Activated CD8-positive, alpha-beta T cell treated with anti-CD3 and anti-CD28 coated beads for 36 hours (primary cell): ENCODE measurements around the gene RANBP10. TPM values are rescaled to one million over a fixed set of nuclear protein-coding genes. Genes with fewer than 3 reads are reported as not detected.
A peak's percentile ranks its signal among the peaks of the same experiment; 100 is the strongest.

Experiments used
- ATAC-seq: fragments of 200-7000 bp; cut with Tn5 transposase; one replicate; pipeline ENCODE4 v1.10.0; 2021; ENCODE audit warnings: mild to moderate bottlenecking, moderate library complexity
- CTCF ChIA-PET: fragments of 350-600 bp; sonication (Branson Sonifier 250); formaldehyde crosslinking; loops from one replicate; lab custom pipeline; 2021; ENCODE audit warnings: antibody characterized with exemption; lab: Charles Lee
- POLR2A ChIA-PET: fragments of 350-600 bp; sonication (Branson Sonifier 250); formaldehyde crosslinking; loops from one replicate; lab custom pipeline; 2021; ENCODE audit warnings: antibody characterized with exemption; lab: Charles Lee
- DNase-seq: peaks from one replicate; pipeline ENCODE4 v3.0.0-alpha.2; 2020
- H3K27ac Mint-ChIP-seq: one replicate; pipeline ENCODE4 v1.8.0; 2021; ENCODE audit warnings: mild to moderate bottlenecking, mixed read lengths
- H3K27me3 Mint-ChIP-seq: one replicate; pipeline ENCODE4 v1.8.0; 2021; ENCODE audit warnings: mixed read lengths
- H3K36me3 Mint-ChIP-seq: one replicate; pipeline ENCODE4 v1.8.0; 2021; ENCODE audit warnings: low read depth, mixed read lengths
- H3K4me1 Mint-ChIP-seq: one replicate; pipeline ENCODE4 v1.8.0; 2021; ENCODE audit warnings: low read depth, mixed read lengths
- H3K4me3 Mint-ChIP-seq: one replicate; pipeline ENCODE4 v1.8.0; 2021; ENCODE audit warnings: mild to moderate bottlenecking, moderate library complexity, mixed read lengths
- H3K9me3 Mint-ChIP-seq: one replicate; pipeline ENCODE4 v1.8.0; 2021; ENCODE audit warnings: mixed read lengths
- intact Hi-C: fragments of 100-400 bp; cut with micrococcal nuclease; formaldehyde crosslinking; loops from one replicate; pipeline ENCODE4 v1.10.0; 2022
- total RNA-seq, 2 experiments: library from RNA; stranded (reverse); gene quantifications; one replicate each; pipeline ENCODE4 v1.2.3, GENCODE V29; 2021
- TF ChIP-seq, protein P1 (sequence below): fragments of 200-600 bp; IDR thresholded peaks from one replicate; pipeline ENCODE4 v1.8.0; 2022; ENCODE audit warnings: antibody characterized with exemption, mild to moderate bottlenecking

RANBP10 gene
- 10 to 100 TPM; 15.9 to 18.9 TPM for total RNA-seq

DNA sequence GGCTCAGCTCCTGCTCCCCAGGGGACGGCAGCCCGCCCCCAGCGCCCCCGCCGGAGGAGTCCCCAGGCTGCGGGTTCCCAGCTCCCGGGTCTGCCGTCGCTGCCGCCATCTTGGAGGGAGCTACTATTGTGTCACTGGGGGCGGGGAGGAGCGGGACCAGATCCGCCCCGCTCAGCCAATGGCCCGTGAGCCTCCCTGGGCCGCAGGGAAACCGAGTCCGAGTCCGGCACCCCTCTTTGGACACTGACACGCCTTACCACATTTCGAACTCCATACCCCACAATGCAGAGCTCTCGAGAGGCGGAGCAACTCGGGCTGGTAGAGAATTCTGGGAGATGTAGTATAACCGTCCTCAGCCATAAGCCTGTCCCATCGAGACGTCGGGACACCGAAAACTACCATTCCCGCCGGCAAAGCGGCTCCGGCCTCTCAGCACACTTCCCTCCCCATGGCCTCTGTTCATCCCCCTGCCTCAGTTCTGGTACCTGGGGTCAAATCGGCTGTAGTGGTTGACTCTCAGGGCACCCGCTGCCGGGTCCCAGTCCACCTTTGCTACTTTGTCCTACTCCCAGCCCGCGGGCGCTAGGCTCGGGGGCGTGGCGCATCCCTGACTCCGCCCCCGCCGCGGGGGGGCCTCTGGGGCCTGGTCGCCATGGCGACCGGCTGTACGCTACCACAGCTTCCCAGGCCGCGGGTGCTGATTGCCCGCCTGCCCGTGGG, at the start of gene RANBP10, which contains the start of gene TSNAXIP1:
Gene RANBP10, minus strand, starts transcription at position 133 of the 720 bp plus-strand sequence. Its CDS starts 24 bp downstream, at position 109.
Gene TSNAXIP1, plus strand, starts transcription at position 462 of the 720 bp plus-strand sequence. CDS start 261 bp downstream, outside the sequence.
- peak within 1 kb of the TSS; percentile 97 for H3K27ac Mint-ChIP-seq
- no peaks in the 10 kb centered on the region for H3K27me3 Mint-ChIP-seq
- TF ChIP-seq, protein P1, sequence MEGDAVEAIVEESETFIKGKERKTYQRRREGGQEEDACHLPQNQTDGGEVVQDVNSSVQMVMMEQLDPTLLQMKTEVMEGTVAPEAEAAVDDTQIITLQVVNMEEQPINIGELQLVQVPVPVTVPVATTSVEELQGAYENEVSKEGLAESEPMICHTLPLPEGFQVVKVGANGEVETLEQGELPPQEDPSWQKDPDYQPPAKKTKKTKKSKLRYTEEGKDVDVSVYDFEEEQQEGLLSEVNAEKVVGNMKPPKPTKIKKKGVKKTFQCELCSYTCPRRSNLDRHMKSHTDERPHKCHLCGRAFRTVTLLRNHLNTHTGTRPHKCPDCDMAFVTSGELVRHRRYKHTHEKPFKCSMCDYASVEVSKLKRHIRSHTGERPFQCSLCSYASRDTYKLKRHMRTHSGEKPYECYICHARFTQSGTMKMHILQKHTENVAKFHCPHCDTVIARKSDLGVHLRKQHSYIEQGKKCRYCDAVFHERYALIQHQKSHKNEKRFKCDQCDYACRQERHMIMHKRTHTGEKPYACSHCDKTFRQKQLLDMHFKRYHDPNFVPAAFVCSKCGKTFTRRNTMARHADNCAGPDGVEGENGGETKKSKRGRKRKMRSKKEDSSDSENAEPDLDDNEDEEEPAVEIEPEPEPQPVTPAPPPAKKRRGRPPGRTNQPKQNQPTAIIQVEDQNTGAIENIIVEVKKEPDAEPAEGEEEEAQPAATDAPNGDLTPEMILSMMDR = no peak
- DNase-seq = peak; percentile 98
- peak; percentile 96 for ATAC-seq
- intact Hi-C loops = loop anchor here (5.0 kb wide), 1 partner anchor 36 kb away; the partner anchor contains the start of gene THAP11
- H3K4me3 Mint-ChIP-seq = peak within 1 kb of the TSS; percentile 94
- H3K4me1 Mint-ChIP-seq = peaks cover 38% of the 10 kb centered on the region
- H3K36me3 Mint-ChIP-seq = peaks cover 33% of the 10 kb centered on the region
- ChIA-PET POLR2A (interaction anchor here (0.6 to 3.3 kb wide), 10 partner anchors 10 to 326 kb away, joined by 3 to 18 read pairs (median 3); partner anchors contain the start of genes ATP6V0D1, CTCF, DDX28 and DUS2), CTCF (interaction anchor here (0.7 to 2.9 kb wide), 8 partner anchors 9 to 286 kb away, joined by 3 to 48 read pairs (median 5); no protein-coding TSS in a partner anchor)
- H3K9me3 Mint-ChIP-seq = no peaks in the 10 kb centered on the region

DNA sequence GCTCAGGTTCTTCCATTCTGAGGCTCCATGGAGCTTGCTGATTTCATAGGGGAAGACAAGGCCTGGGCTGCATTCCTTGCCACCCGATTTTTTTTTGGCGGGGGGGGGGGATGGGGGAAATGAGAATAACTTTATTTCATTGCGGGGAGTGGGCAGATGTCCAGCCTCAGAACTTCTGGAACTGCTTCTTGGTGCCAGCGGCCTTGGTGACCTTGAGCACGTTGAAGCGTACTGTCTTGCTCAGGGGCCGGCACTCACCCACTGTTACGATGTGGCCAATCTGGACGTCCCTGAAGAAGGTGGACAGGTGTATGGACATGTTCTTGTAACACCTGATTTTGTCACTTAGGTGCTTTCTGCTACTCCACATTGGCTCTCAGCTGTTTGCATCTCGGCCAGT, 49.4 kb upstream of the RANBP10 start:
- Mint-ChIP-seq H3K4me1 (peaks cover 23% of the 10 kb centered on the region), H3K9me3 (no peaks in the 10 kb centered on the region)
- POLR2A ChIA-PET = interaction anchor here (1.6 kb wide), 1 partner anchor 10 kb away, joined by 3 read pairs; no protein-coding TSS in a partner anchor

DNA sequence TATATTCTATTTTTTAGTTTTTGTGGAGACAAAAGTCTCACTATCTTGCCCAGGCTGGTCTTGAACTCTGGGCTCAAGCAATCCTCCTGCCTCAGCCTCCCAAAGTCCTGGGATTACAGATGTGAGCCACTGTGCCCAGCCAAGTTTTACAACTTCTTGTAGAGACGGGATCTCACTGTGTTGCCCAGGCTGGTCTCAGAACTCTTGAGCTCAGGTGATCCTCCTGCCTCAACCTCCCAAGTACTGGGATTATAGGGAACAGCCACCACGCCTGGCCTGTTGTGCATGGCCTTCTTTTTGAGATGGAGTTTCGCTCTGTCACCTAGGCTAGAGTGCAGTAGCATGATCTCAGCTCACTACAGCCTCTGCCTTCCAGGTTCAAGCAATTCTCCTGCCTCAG, 47.3 kb upstream of the RANBP10 start:
- CTCF ChIA-PET = interaction anchor here (1.1 to 1.5 kb wide), 2 partner anchors 9 to 37 kb away, joined by 3 to 4 read pairs; no protein-coding TSS in a partner anchor
- H3K4me3 Mint-ChIP-seq = no peak overlapping the region

More for the DNA sequence above, 49.4 kb upstream of the RANBP10 start:
- CTCF ChIA-PET = interaction anchor here (0.8 to 1.8 kb wide), 3 partner anchors 10 to 335 kb away, joined by 3 to 5 read pairs (median 3); partner anchors contain the start of gene NRN1L
- TF ChIP-seq, protein P1 = no peak
- intact Hi-C loops = no loop called here
- H3K4me3 Mint-ChIP-seq = no peak overlapping the region
- H3K27ac Mint-ChIP-seq = no peak overlapping the region
- no peak for DNase-seq
- no peaks in the 10 kb centered on the region for H3K27me3 Mint-ChIP-seq
- peaks cover 10% of the 10 kb centered on the region for H3K36me3 Mint-ChIP-seq
- no peak for ATAC-seq

DNA sequence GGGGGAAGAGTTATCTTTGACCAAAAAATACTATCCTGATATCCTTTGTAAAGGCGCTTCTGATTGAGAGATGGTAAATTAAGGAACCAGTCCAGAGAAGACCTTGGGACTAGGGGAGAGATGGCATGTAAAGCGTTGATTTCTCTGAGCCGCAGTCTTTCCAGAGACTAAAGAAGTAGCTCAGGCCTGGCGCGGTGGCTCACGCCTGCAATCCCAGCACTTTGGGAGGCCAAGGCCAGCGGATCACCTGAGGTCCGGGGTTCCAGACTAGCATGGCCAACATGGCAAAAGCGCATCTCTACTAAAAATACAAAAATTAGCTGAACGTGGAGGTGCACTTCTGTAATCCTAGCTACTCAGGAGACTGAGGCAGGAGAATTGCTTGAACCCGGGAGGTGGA, 41.8 kb upstream of the RANBP10 start:
- Mint-ChIP-seq H3K36me3 (peaks cover 27% of the 10 kb centered on the region), H3K9me3 (no peaks in the 10 kb centered on the region), H3K4me1 (peaks cover 39% of the 10 kb centered on the region), H3K27ac (peak overlapping the region; percentile 79), H3K27me3 (no peaks in the 10 kb centered on the region), H3K4me3 (peak overlapping the region; percentile 93)
- intact Hi-C loops = no loop called here
- ChIA-PET CTCF (interaction anchor here (1.5 to 2.1 kb wide), 3 partner anchors 21 to 35 kb away, joined by 3 to 14 read pairs (median 5); no protein-coding TSS in a partner anchor), POLR2A (interaction anchor here (0.7 to 3.9 kb wide), 10 partner anchors 9 to 271 kb away, joined by 3 to 22 read pairs (median 4); partner anchors contain the start of genes NRN1L, RANBP10 and TSNAXIP1)
- ATAC-seq = no peak
- DNase-seq = no peak
- TF ChIP-seq, protein P1 = no peak

More for the DNA sequence above, 47.3 kb upstream of the RANBP10 start:
- Mint-ChIP-seq H3K4me1 (peaks cover 30% of the 10 kb centered on the region), H3K36me3 (peaks cover 13% of the 10 kb centered on the region), H3K9me3 (no peaks in the 10 kb centered on the region), H3K27me3 (no peaks in the 10 kb centered on the region), H3K27ac (no peak overlapping the region)
- ATAC-seq (no peak), DNase-seq (no peak)
- TF ChIP-seq, protein P1 = no peak
- intact Hi-C loops = no loop called here
- POLR2A ChIA-PET = no interaction called here
